Karpas-422 (cell line): ENCODE results near the gene SUPT3H. TPM values are rescaled to one million over a fixed set of nuclear protein-coding genes. Genes with fewer than 3 reads are reported as not detected.
"Not testable (repeated sequence)": the region's sequence is repeated elsewhere in the genome, so short reads cannot be mapped to it uniquely, and the experiment has no call there.

Source experiments
- DNase-seq: peaks from one replicate; pipeline ENCODE4 v3.0.0-alpha.2; 2015
- H2AFZ ChIP-seq: fragments of 200-600 bp; sonication (generic); 2 replicates; pipeline ENCODE4 v1.6.1; 2014; ENCODE audit warnings: antibody characterized with exemption, low read length, mixed read lengths
- H3K27ac ChIP-seq: fragments of 200-600 bp; sonication (generic); 2 replicates; pipeline ENCODE4 v1.5.1; 2014; ENCODE audit warnings: mild to moderate bottlenecking, low read length, moderate library complexity
- H3K27me3 ChIP-seq: fragments of 200-600 bp; sonication (generic); 2 replicates; pipeline ENCODE4 v1.6.1; 2014; ENCODE audit warnings: low read length, mixed read lengths
- H3K36me3 ChIP-seq: fragments of 200-600 bp; sonication (generic); 2 replicates; pipeline ENCODE4 v1.6.1; 2014; ENCODE audit warnings: low read length, mixed read lengths; ENCODE audit not compliant: insufficient read depth
- H3K4me1 ChIP-seq: fragments of 200-600 bp; sonication (generic); 2 replicates; pipeline ENCODE4 v1.6.1; 2014; ENCODE audit warnings: mild to moderate bottlenecking, low read length, mixed read lengths
- H3K4me2 ChIP-seq: fragments of 200-600 bp; sonication (generic); 2 replicates; pipeline ENCODE4 v1.6.1; 2014; ENCODE audit warnings: low read length, low read depth, mild to moderate bottlenecking; ENCODE audit not compliant: poor library complexity, severe bottlenecking
- H3K4me3 ChIP-seq: fragments of 200-600 bp; sonication (generic); 2 replicates; pipeline ENCODE4 v1.5.1; 2014; ENCODE audit warnings: mild to moderate bottlenecking, antibody characterized with exemption, low read length, mixed read lengths
- H3K79me2 ChIP-seq: fragments of 200-600 bp; sonication (generic); 2 replicates; pipeline ENCODE4 v1.6.1; 2014; ENCODE audit warnings: mild to moderate bottlenecking, low read length, mixed read lengths
- H3K9ac ChIP-seq: fragments of 200-600 bp; sonication (generic); 2 replicates; pipeline ENCODE4 v1.6.0; 2014; ENCODE audit warnings: low read length
- H3K9me2 ChIP-seq: fragments of 200-600 bp; sonication (generic), shearing (Covaris generic); replicated peaks from 2 replicates; pipeline ENCODE4 v1.6.0; 2014; ENCODE audit warnings: mild to moderate bottlenecking, low read length, moderate library complexity; ENCODE audit not compliant: insufficient read depth
- H3K9me3 ChIP-seq: fragments of 300-700, 200-600 bp; sonication (generic); 2 replicates; pipeline ENCODE4 v1.6.1; 2014; ENCODE audit warnings: low read length, mixed read lengths
- H4K20me1 ChIP-seq: fragments of 200-600 bp; sonication (generic); 2 replicates; pipeline ENCODE4 v1.6.1; 2014; ENCODE audit warnings: mild to moderate bottlenecking, antibody characterized with exemption, low read length, low read depth; ENCODE audit not compliant: insufficient read depth
- total RNA-seq: library from RNA; depleted of rRNA; stranded (reverse); fragments of >200 nt; shearing (Covaris generic); gene quantifications from 2 replicates; pipeline ENCODE4 v1.2.3, GENCODE V29; 2014; ENCODE audit warnings: low replicate concordance

SUPT3H gene
- total RNA-seq, 1 experiment from 2014 or later, result 2.6 TPM

- no peaks in the 10 kb centered on the region for H3K9me2 ChIP-seq
- no peak overlapping the region for H3K9ac ChIP-seq
- no peak overlapping the region for H3K4me2 ChIP-seq
- H3K27me3 ChIP-seq, result no peaks in the 10 kb centered on the region
- H3K27ac ChIP-seq, result no peak overlapping the region
- H3K79me2 ChIP-seq, result no peaks in the 10 kb centered on the region
- DNase-seq, result no peak
- no peak overlapping the region for H2AFZ ChIP-seq
- no peak overlapping the region for H3K4me3 ChIP-seq
- no peaks in the 10 kb centered on the region for H3K36me3 ChIP-seq
- H3K4me1 ChIP-seq, result no peaks in the 10 kb centered on the region
- H4K20me1 ChIP-seq, result no peaks in the 10 kb centered on the region
- H3K9me3 ChIP-seq, result no peaks in the 10 kb centered on the region
These were observed 189.9 kb downstream of the SUPT3H start for GRCh38 chr6:45187836-45188235.

GRCh38 chr6:45185403-45186251 is 192.1 kb downstream of the SUPT3H start:
- Histone ChIP-seq H3K79me2 (no peaks in the 10 kb centered on the region), H3K27me3 (no peaks in the 10 kb centered on the region), H2AFZ (no peak overlapping the region), H3K36me3 (no peaks in the 10 kb centered on the region), H3K9me3 (no peaks in the 10 kb centered on the region), H3K9me2 (no peaks in the 10 kb centered on the region), H4K20me1 (no peaks in the 10 kb centered on the region), H3K9ac (no peak overlapping the region), H3K4me1 (no peaks in the 10 kb centered on the region), H3K4me3 (no peak overlapping the region), H3K4me2 (no peak overlapping the region), H3K27ac (no peak overlapping the region)
- DNase-seq, result no peak

GRCh38 chr6:45184937-45185336 is 192.8 kb downstream of the SUPT3H start:
- no peak overlapping the region for H3K4me2 ChIP-seq
- no peak overlapping the region for H2AFZ ChIP-seq
- no peak for DNase-seq

GRCh38 chr6:45184040-45184439 is 193.7 kb downstream of the SUPT3H start:
- Histone ChIP-seq H3K9me2 (no peaks in the 10 kb centered on the region), H3K9me3 (no peaks in the 10 kb centered on the region), H3K27me3 (no peaks in the 10 kb centered on the region), H2AFZ (no peak overlapping the region), H3K4me3 (no peak overlapping the region), H3K79me2 (no peaks in the 10 kb centered on the region), H3K4me1 (no peaks in the 10 kb centered on the region), H3K36me3 (no peaks in the 10 kb centered on the region), H4K20me1 (no peaks in the 10 kb centered on the region), H3K4me2 (no peak overlapping the region), H3K9ac (no peak overlapping the region), H3K27ac (no peak overlapping the region)
- no peak for DNase-seq

More at GRCh38 chr6:45184937-45185336, 192.8 kb downstream of the SUPT3H start:
- H3K4me3 ChIP-seq, result no peak overlapping the region
- H3K36me3 ChIP-seq, result no peaks in the 10 kb centered on the region
- no peaks in the 10 kb centered on the region for H3K4me1 ChIP-seq
- H3K9me2 ChIP-seq, result no peaks in the 10 kb centered on the region
- no peaks in the 10 kb centered on the region for H4K20me1 ChIP-seq
- H3K27ac ChIP-seq, result no peak overlapping the region
- no peak overlapping the region for H3K9ac ChIP-seq
- no peaks in the 10 kb centered on the region for H3K27me3 ChIP-seq
- H3K79me2 ChIP-seq, result no peaks in the 10 kb centered on the region
- H3K9me3 ChIP-seq, result no peaks in the 10 kb centered on the region

- not testable (repeated sequence) for H3K27me3 ChIP-seq, H3K4me1 ChIP-seq, H3K9me2 ChIP-seq, H3K4me3 ChIP-seq, H3K27ac ChIP-seq, H3K79me2 ChIP-seq, H3K36me3 ChIP-seq, H2AFZ ChIP-seq, H3K9ac ChIP-seq, H3K4me2 ChIP-seq, DNase-seq, H3K9me3 ChIP-seq, H4K20me1 ChIP-seq
These were observed 201.4 kb downstream of the SUPT3H start for GRCh38 chr6:45176373-45176772.

- no peak overlapping the region for H3K4me2 ChIP-seq
- no peaks in the 10 kb centered on the region for H3K9me3 ChIP-seq
- no peaks in the 10 kb centered on the region for H3K79me2 ChIP-seq
- H4K20me1 ChIP-seq, result no peaks in the 10 kb centered on the region
- no peaks in the 10 kb centered on the region for H3K36me3 ChIP-seq
- no peak overlapping the region for H3K4me3 ChIP-seq
- H3K27ac ChIP-seq, result no peak overlapping the region
- H2AFZ ChIP-seq, result no peak overlapping the region
- H3K4me1 ChIP-seq, result no peaks in the 10 kb centered on the region
- no peaks in the 10 kb centered on the region for H3K9me2 ChIP-seq
- no peak overlapping the region for H3K9ac ChIP-seq
- DNase-seq, result no peak
- no peaks in the 10 kb centered on the region for H3K27me3 ChIP-seq
These were observed 202.5 kb downstream of the SUPT3H start for GRCh38 chr6:45175272-45175671.

- Histone ChIP-seq H3K79me2 (no peaks in the 10 kb centered on the region), H4K20me1 (no peaks in the 10 kb centered on the region), H3K36me3 (no peaks in the 10 kb centered on the region), H3K4me2 (no peak overlapping the region), H3K9me2 (no peaks in the 10 kb centered on the region), H3K4me1 (no peaks in the 10 kb centered on the region), H3K9me3 (no peaks in the 10 kb centered on the region), H3K27ac (no peak overlapping the region), H3K9ac (no peak overlapping the region), H2AFZ (no peak overlapping the region), H3K27me3 (no peaks in the 10 kb centered on the region), H3K4me3 (no peak overlapping the region)
- no peak for DNase-seq
These were observed 203.7 kb downstream of the SUPT3H start for GRCh38 chr6:45174045-45174444.

- H3K27ac ChIP-seq, result no peak overlapping the region
- DNase-seq, result no peak
- no peak overlapping the region for H3K9ac ChIP-seq
- H3K79me2 ChIP-seq, result no peaks in the 10 kb centered on the region
- no peaks in the 10 kb centered on the region for H3K27me3 ChIP-seq
- no peak overlapping the region for H3K4me3 ChIP-seq
- H3K4me2 ChIP-seq, result no peak overlapping the region
- H3K4me1 ChIP-seq, result no peaks in the 10 kb centered on the region
- H2AFZ ChIP-seq, result no peak overlapping the region
- H3K36me3 ChIP-seq, result no peaks in the 10 kb centered on the region
- no peaks in the 10 kb centered on the region for H3K9me2 ChIP-seq
- no peaks in the 10 kb centered on the region for H3K9me3 ChIP-seq
- no peaks in the 10 kb centered on the region for H4K20me1 ChIP-seq
These were observed 206.4 kb downstream of the SUPT3H start for GRCh38 chr6:45171380-45171779.
